Sigmoid colon (tissue), 4 donors: ENCODE data around the gene SSC5D.

Source experiments
- CTCF ChIP-seq, 4 experiments: fragments of 450-650 bp in 3 of 4; fragments of 200-600 bp in 1 of 4; IDR thresholded peaks; one replicate each; pipeline ENCODE4 v1.5.1; 2016 to 2019; ENCODE audit warnings: antibody characterized with exemption in 4 of 4, mild to moderate bottlenecking in 3 of 4, moderate library complexity in 2 of 4
- EP300 ChIP-seq, 4 donors: sonication (generic); formaldehyde crosslinking; IDR thresholded peaks; one replicate each; pipeline ENCODE4 v1.6.1; 2017; ENCODE audit warnings: antibody characterized with exemption in 4 of 4
- POLR2A ChIP-seq, 2 donors: fragments of 450-650 bp; IDR thresholded peaks; one replicate each; pipeline ENCODE4 v1.6.1; 2016; ENCODE audit warnings: antibody characterized with exemption in 2 of 2, mild to moderate bottlenecking in 2 of 2, moderate library complexity in 2 of 2
- POLR2AphosphoS5 ChIP-seq, 4 donors: sonication (generic); formaldehyde crosslinking; IDR thresholded peaks; one replicate each; pipeline ENCODE4 v1.6.1; 2017; ENCODE audit warnings: antibody characterized with exemption in 4 of 4

- TF ChIP-seq CTCF (IDR thresholded peaks at IDR 0.05) (no peak), POLR2A (IDR thresholded peaks at IDR 0.05) (no peak), POLR2AphosphoS5 (IDR thresholded peaks at IDR 0.05) (no peak), EP300 (IDR thresholded peaks at IDR 0.05) (no peak)
Observed at GRCh38 chr19:55457683-55458457, 30.4 kb upstream of the SSC5D start.
